Measurements from ENCODE around the gene CABLES1.

The CABLES1 gene

DNA sequence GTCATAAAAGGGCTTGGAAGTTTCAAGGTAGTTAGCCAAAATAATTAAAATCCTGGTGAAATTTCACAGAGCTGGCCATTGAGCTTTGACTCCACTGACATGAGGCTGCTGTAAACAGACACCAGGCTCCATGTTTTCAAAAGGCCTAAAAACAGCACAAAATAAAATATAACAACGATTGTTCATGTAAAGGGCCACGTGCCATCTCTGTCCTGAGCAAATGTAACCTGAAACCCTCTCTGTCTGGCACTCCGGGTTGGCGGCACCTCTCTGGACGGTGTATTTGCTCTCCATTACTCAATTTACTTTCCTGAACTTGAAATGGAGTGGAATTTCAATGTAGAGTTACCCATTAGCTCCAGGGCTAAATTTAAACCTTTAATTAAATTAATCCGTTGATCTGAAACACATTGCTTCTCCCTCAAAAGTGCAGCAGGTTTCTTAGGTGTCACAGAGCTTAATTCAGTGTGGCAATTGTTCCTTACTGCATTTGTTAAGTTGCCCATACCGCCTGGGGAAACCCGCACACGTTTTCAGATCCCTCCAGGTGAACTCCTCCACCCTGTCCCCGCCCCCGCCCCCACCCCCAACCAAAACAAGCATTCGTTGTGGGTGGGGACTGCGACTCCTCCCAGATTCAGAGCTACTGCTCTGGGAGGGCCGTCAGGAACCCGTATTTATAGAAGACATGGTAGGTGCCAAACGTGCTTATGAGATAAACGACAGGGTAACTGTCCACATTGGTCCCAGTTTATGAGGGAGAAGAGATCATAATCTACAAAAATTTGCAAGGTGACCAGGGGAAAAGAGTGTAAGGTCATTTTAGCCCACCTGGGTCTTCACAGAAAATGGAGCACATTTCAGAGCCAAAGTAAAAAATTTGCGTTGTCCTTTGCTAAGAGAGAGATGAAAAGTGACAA, 1.2 kb upstream of the CABLES1 start (continued):
- TF ChIP-seq, protein P1, sequence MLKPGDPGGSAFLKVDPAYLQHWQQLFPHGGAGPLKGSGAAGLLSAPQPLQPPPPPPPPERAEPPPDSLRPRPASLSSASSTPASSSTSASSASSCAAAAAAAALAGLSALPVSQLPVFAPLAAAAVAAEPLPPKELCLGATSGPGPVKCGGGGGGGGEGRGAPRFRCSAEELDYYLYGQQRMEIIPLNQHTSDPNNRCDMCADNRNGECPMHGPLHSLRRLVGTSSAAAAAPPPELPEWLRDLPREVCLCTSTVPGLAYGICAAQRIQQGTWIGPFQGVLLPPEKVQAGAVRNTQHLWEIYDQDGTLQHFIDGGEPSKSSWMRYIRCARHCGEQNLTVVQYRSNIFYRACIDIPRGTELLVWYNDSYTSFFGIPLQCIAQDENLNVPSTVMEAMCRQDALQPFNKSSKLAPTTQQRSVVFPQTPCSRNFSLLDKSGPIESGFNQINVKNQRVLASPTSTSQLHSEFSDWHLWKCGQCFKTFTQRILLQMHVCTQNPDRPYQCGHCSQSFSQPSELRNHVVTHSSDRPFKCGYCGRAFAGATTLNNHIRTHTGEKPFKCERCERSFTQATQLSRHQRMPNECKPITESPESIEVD (tag by site-specific recombination; IDR thresholded peaks at IDR 0.05) = peak; percentile 77
- peak; percentile 83 for TF ChIP-seq ZNF350 (tag by site-specific recombination; IDR thresholded peaks at IDR 0.05)
- TF ChIP-seq ZNF302 (tag by site-specific recombination; IDR thresholded peaks at IDR 0.05; ENCODE audit: low read depth) = no peak
- 0 out of 2 replicates have a peak, but pooled peaks have one; percentile 54 for TF ChIP-seq ZSCAN30 (tag by site-specific recombination; IDR thresholded peaks at IDR 0.05)
- TF ChIP-seq ZSCAN4 (tag by site-specific recombination; IDR thresholded peaks at IDR 0.05) = no peak
- peak; percentile 53 for TF ChIP-seq WT1 (tag by site-specific recombination; IDR thresholded peaks at IDR 0.05)
- no peak for TF ChIP-seq ZBTB20 (tag by site-specific recombination; IDR thresholded peaks at IDR 0.05)
- no peak for TF ChIP-seq ZNF571 (tag by site-specific recombination; IDR thresholded peaks at IDR 0.05)
- TF ChIP-seq ZNF16 (tag by site-specific recombination; IDR thresholded peaks at IDR 0.05; ENCODE audit: low read depth) = no peak
- TF ChIP-seq ZNF549 (tag by site-specific recombination; IDR thresholded peaks at IDR 0.05) = no peak
- peak; percentile 93 for TF ChIP-seq SP7 (tag by site-specific recombination; IDR thresholded peaks at IDR 0.05)
- no peak for TF ChIP-seq ZNF239 (tag by site-specific recombination; IDR thresholded peaks at IDR 0.05)
- TF ChIP-seq ZNF449 (tag by site-specific recombination; IDR thresholded peaks at IDR 0.05) = no peak
- TF ChIP-seq, protein P2, sequence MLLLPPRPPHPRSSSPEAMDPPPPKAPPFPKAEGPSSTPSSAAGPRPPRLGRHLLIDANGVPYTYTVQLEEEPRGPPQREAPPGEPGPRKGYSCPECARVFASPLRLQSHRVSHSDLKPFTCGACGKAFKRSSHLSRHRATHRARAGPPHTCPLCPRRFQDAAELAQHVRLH (tag by site-specific recombination; IDR thresholded peaks at IDR 0.05) = peak; percentile 43; the same call in 1 of the 2 replicates
- no peak for TF ChIP-seq ZNF26 (tag by site-specific recombination; IDR thresholded peaks at IDR 0.05)

GRCh38 chr18:23135550-23136325, 453 bp downstream of the CABLES1 start:
- H3K27ac ChIP-seq (ENCODE audit: extremely low read depth, low read depth, low read length) = peak overlapping the region; percentile 87
- peaks cover 24% of the 10 kb centered on the region for H3K4me1 ChIP-seq (ENCODE audit: control insufficient read depth, insufficient read depth, low read length)
- TF ChIP-seq ZNF654 (tag by site-specific recombination; IDR thresholded peaks at IDR 0.05; ENCODE audit: low read depth) = no peak
- TF ChIP-seq ZNF510 (tag by site-specific recombination; IDR thresholded peaks at IDR 0.05; ENCODE audit: insufficient replicate concordance) = no peak
- no peak for TF ChIP-seq ZNF341 (tag by site-specific recombination; IDR thresholded peaks at IDR 0.05; ENCODE audit: low read depth)
- no peaks in the 10 kb centered on the region for H3K9me3 ChIP-seq (ENCODE audit: control insufficient read depth, insufficient read depth, low read depth, low read length)
- peaks cover 0 to 7% of the 10 kb centered on the region in 2 experiments; a peak in 2 of 3 replicates for H3K36me3 ChIP-seq (ENCODE audit: control insufficient read depth in 2 of 2, insufficient read depth in 1 of 2, low read length in 2 of 2)
- H3K4me3 ChIP-seq (ENCODE audit: low read depth, low read length) = peak overlapping the region; percentile 53
- ChIA-PET CTCF (interaction anchor here (0.7 to 4.8 kb wide), 2 partner anchors 141 to 243 kb away, joined by 3 to 28 read pairs; no protein-coding TSS in a partner anchor), POLR2A (interaction anchor here (0.5 to 1.3 kb wide), 8 partner anchors 10 to 321 kb away, joined by 3 to 5 read pairs (median 3); no protein-coding TSS in a partner anchor)
